Stimulated activated memory B cell treated with anti-CD40 and anti-IgM and Interleukin-4, amounts not matched to agents 10 μg/mL and 1 μg/mL and 100 μg/mL, for 72 hours (primary cell): ENCODE measurements around the gene SGMS1.
"Not testable (repeated sequence)": the region's sequence is repeated elsewhere in the genome, so short reads cannot be mapped to it uniquely, and the experiment has no call there.

Experiments used
- ATAC-seq: fragments of 150-1000 bp; cut with Tn5 transposase; 2 replicates; pipeline ENCODE4 v1.10.0; 2021
- H3K27ac Mint-ChIP-seq: one replicate; pipeline ENCODE4 v1.8.0; 2022; ENCODE audit warnings: mild to moderate bottlenecking, mixed read lengths
- H3K27me3 Mint-ChIP-seq: one replicate; pipeline ENCODE4 v1.8.0; 2022; ENCODE audit warnings: mixed read lengths
- H3K36me3 Mint-ChIP-seq: one replicate; pipeline ENCODE4 v1.8.0; 2022; ENCODE audit warnings: mixed read lengths
- H3K4me1 Mint-ChIP-seq: one replicate; pipeline ENCODE4 v1.8.0; 2022; ENCODE audit warnings: mixed read lengths
- H3K4me3 Mint-ChIP-seq: one replicate; pipeline ENCODE4 v1.8.0; 2022; ENCODE audit warnings: mild to moderate bottlenecking, moderate library complexity, mixed read lengths
- H3K9me3 Mint-ChIP-seq: one replicate; pipeline ENCODE4 v1.8.0; 2022; ENCODE audit warnings: mixed read lengths

Gene SGMS1

DNA sequence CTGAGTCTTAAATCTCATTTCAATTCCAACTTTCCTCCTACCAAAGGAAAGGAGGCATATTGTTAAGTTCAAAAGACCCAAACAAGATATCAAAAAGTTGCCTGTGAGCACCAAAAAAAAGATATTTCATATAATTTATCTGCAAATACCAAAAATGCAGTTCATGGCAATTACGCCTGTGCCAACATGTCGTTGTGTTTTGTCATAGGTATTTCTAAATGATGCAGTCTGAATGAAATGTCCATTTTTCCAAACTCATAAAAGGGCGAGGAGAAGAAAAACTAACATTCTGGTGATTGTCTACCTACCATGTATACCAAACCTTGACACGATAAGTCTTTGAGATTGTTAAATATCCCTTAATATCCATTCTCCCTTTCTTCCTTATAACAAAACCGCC lies 109.8 kb downstream of the SGMS1 start:
- H3K36me3 Mint-ChIP-seq = peaks cover 30% of the 10 kb centered on the region
- ATAC-seq = no peak
- H3K9me3 Mint-ChIP-seq = no peaks in the 10 kb centered on the region
- no peaks in the 10 kb centered on the region for H3K27me3 Mint-ChIP-seq
- no peak overlapping the region for H3K27ac Mint-ChIP-seq
- H3K4me1 Mint-ChIP-seq = peaks cover 60% of the 10 kb centered on the region
- no peak overlapping the region for H3K4me3 Mint-ChIP-seq

DNA sequence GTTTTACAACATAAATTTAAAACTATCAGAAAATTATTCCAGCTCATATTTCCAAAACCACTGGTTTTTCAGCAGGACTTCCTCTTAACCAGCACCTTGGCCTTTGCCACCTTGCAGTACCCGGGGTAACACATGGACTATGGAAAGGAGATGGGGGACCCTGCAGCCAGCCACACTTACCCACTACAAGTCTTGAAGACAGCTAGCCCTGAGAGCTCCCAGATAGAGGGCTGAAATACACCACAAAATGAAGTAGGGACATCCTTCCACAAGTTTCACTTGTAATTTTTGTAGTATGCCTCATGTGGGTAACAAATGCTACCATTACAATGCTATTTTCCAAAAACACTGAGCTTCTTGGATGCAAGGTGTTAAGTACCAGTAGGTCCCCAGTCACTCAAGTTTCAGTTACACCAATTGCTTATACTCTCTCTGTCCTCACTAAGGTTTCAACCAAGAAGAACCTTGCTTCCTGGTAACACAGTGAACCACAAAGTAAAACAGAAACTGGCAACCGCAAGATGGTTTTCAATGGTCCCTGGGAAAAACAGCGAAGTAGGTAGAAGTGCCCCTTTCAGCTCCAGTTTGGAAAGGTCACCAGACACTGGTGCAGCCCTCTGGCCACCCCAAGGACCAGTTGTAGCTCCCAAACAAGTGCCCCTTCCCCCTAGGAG lies 110.9 kb downstream of the SGMS1 start:
- Mint-ChIP-seq H3K9me3 (no peaks in the 10 kb centered on the region), H3K36me3 (peaks cover 23% of the 10 kb centered on the region), H3K27ac (peak overlapping the region; percentile 1), H3K27me3 (no peaks in the 10 kb centered on the region), H3K4me3 (no peak overlapping the region), H3K4me1 (peaks cover 69% of the 10 kb centered on the region)
- peak; percentile 72 for ATAC-seq

DNA sequence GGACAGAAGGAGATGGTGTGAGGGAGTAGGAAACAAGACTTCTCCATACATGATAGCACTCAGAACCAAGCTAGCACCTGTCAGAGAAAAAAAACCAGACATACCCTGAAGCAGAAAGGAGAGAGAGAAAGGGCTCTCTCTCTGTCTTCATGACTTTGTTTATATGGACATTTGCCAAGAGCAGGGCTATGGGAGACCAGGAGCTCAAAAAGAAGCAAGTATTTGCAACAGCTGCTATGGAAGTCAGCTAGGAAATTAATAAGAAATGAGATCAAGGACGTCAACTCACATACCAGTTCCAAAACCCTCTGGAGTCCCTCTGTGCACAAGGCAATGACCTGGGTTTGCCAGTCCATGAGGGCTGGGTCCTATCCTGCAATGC lies 111.6 kb downstream of the SGMS1 start:
- H3K4me1 Mint-ChIP-seq = peaks cover 69% of the 10 kb centered on the region
- no peaks in the 10 kb centered on the region for H3K9me3 Mint-ChIP-seq
- no peak overlapping the region for H3K4me3 Mint-ChIP-seq
- no peak for ATAC-seq
- peak overlapping the region; percentile 1 for H3K27ac Mint-ChIP-seq
- H3K27me3 Mint-ChIP-seq = no peaks in the 10 kb centered on the region
- H3K36me3 Mint-ChIP-seq = peaks cover 16% of the 10 kb centered on the region

DNA sequence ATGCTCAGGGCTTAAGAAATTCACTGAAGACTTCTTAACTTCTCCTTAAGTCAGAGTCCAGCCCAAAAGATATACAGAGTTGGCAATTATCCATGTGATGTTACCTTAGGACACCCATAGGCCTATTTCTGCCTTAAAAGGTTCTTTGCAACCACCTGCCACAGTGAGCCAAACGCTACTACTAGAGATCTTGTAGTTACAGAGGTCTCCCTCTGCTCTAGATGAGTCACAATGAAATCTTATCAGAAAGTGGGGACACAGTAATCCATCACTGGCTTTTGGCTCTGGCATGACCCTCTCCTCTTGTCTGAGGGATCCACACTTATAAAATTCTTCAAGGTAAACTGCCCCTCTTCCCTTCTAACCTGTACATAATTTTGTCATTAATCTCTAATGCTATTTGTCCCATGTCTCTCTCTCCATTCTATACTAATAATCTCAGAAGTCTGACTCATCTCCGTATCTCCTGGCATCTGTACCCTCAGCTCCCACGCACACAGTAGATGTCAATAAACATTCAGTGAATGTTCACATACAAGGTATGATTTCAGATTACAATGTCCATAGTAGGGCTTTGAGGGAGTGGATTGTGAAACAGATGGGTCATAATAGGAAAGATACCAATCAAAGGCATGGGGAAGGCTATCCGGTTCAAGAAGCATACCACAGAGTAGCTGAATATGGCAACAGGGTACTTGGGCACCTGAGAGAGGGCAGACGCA lies 112.1 kb downstream of the SGMS1 start:
- Mint-ChIP-seq H3K36me3 (peaks cover 11% of the 10 kb centered on the region), H3K27ac (peak overlapping the region; percentile 1), H3K4me1 (peaks cover 70% of the 10 kb centered on the region), H3K4me3 (no peak overlapping the region), H3K27me3 (no peaks in the 10 kb centered on the region), H3K9me3 (no peaks in the 10 kb centered on the region)
- ATAC-seq = peak; percentile 37

- Mint-ChIP-seq H3K9me3 (no peaks in the 10 kb centered on the region), H3K4me3 (no peak overlapping the region), H3K27ac (peak overlapping the region; percentile 1)
Measured at GRCh38 chr10:50510517-50511473, 113.0 kb downstream of the SGMS1 start.

DNA sequence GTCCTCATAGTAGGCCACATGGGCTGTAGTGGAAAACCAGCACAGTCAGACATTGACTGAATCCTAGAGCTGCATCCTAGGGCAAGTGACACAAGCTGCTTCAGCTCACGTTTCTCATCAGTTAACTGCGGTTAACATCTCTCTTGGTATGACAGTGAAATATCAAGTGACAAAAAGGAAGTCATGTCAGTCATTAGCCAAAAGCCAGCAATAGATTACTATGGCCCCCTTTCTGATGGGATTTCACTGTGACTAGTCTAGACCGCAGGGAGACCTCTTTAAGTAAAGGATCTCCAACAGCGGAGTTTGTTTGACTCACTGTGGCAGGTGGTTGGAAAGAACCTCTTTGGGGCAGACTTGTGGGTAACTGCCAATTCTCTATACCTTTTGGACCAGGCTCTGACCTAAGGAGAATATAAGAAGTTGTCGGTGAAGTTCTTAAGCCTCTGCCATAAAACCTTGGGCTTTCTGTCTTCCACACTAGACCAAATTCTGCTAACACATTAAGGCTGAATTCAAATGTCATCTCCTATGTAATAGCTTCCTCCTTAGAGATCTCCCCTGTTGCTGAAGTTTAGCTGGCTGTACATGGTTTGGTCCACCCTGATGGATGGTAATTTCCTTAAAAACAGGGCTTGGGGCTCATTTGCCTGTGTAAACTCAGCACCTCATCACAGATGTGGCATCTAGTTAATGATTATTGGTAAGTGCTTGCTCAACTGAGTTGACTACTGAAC lies 115.3 kb downstream of the SGMS1 start:
- Mint-ChIP-seq H3K27ac (peak overlapping the region; percentile 25), H3K9me3 (no peaks in the 10 kb centered on the region), H3K36me3 (peaks cover 6% of the 10 kb centered on the region), H3K4me3 (no peak overlapping the region), H3K27me3 (no peaks in the 10 kb centered on the region), H3K4me1 (peaks cover 80% of the 10 kb centered on the region)
- peak; percentile 92 for ATAC-seq

More at GRCh38 chr10:50510517-50511473, 113.0 kb downstream of the SGMS1 start:
- Mint-ChIP-seq H3K27me3 (no peaks in the 10 kb centered on the region), H3K36me3 (peaks cover 6% of the 10 kb centered on the region), H3K4me1 (peaks cover 76% of the 10 kb centered on the region)
- no peak for ATAC-seq

DNA sequence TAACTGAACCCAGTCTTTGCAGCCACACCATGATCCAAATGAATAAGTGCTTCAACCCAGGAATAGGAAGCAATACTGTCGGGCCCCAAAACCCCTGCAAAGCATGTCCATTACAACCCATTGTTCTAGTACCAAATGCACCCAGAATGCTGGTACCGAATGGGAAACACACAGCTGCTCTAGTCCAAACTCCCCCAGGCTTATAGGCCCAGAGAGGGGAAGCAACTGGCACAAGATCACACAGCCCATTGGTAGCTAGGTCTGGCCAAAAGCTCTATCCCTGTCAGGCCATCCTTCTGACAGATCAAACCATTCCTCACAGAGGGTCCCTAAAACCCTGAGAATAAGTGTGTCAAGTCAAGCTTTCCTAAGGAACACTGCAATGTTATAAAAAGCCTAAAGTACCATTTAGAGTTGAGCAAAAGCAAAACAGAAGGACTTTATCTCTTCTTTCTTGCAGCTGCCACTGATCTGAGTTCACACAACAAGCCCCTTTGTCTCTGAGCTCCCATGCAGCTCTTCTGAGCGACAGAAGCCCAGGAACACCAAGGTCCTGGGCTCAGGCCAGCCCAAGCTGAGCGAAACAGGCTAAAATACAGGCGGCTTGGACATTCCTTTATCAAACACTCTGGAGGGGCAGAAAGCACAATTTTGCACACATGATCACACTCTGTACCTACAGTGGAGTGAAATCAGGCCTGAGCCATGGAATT lies 116.7 kb downstream of the SGMS1 start:
- H3K27ac Mint-ChIP-seq = no peak overlapping the region

DNA sequence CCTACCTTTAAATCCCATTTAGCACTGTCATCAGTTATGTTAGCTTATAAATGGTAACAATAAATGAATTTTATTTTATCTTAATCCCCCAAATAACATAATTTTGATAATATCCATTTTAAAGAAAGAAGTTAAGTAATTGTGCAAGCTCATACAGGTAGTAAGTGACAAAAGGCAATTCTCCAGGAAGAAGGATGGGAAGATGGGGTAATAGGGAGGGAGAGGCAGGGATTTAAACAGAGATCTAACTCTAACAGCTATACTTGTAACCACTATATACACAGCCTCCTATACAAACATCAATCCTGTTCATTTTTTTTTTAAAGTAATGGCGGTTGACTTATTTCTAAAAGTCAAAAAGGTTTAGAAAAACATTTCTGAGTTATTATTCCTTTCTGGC lies 119.4 kb downstream of the SGMS1 start:
- H3K4me3 Mint-ChIP-seq = no peak overlapping the region
- no peak for ATAC-seq
- no peaks in the 10 kb centered on the region for H3K9me3 Mint-ChIP-seq
- H3K4me1 Mint-ChIP-seq = peaks cover 63% of the 10 kb centered on the region
- H3K27ac Mint-ChIP-seq = no peak overlapping the region
- peaks cover 6% of the 10 kb centered on the region for H3K36me3 Mint-ChIP-seq
- no peaks in the 10 kb centered on the region for H3K27me3 Mint-ChIP-seq

More for the DNA sequence above, 116.7 kb downstream of the SGMS1 start:
- Mint-ChIP-seq H3K9me3 (no peaks in the 10 kb centered on the region), H3K4me1 (peaks cover 80% of the 10 kb centered on the region), H3K27me3 (no peaks in the 10 kb centered on the region), H3K36me3 (peaks cover 6% of the 10 kb centered on the region), H3K4me3 (no peak overlapping the region)
- no peak for ATAC-seq

DNA sequence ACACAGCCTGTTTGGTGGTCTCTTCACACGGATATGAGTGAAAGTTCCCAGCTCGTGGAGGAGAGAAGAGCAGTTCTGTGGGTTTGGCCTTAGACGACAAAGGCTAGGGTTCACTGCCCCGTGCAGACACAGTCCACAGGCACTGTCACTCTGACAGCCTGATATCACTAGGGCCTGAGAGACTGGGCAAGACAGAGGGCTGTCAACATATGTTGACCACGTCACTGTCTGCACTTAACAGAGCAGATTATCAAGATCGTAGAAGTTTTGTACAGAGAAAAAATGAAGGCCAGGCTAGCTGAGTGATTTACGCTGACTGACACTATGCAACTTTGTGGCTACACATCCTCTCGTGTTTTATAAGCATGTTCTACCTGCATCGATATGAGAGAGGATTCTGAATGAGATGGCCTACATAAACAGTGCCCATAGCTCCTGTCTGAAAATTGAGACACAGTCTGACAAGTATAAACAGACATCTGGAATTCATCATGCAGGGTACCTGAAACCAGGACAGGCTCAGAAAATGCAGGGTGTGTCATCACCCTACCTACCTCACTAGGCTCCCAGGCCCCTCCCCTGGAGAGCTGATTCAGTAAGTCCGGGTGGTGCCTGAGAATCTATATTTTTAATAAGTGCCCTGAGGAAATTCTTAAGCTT lies 120.0 kb downstream of the SGMS1 start:
- Mint-ChIP-seq H3K27ac (peak overlapping the region; percentile 27), H3K9me3 (no peaks in the 10 kb centered on the region), H3K4me1 (peaks cover 57% of the 10 kb centered on the region), H3K36me3 (peaks cover 6% of the 10 kb centered on the region), H3K27me3 (no peaks in the 10 kb centered on the region), H3K4me3 (no peak overlapping the region)
- ATAC-seq = no peak

- H3K27me3 Mint-ChIP-seq, ATAC-seq, H3K36me3 Mint-ChIP-seq, H3K4me3 Mint-ChIP-seq, H3K9me3 Mint-ChIP-seq: not testable (repeated sequence)
- Mint-ChIP-seq H3K4me1 (peaks cover 50% of the 10 kb centered on the region), H3K27ac (peak overlapping the region; percentile 27)
Measured at GRCh38 chr10:50503156-50503555, 120.6 kb downstream of the SGMS1 start.

- ATAC-seq = no peak
- H3K36me3 Mint-ChIP-seq = peaks cover 11% of the 10 kb centered on the region
- H3K4me1 Mint-ChIP-seq = peaks cover 50% of the 10 kb centered on the region
- H3K27ac Mint-ChIP-seq = peak overlapping the region; percentile 27
- H3K27me3 Mint-ChIP-seq = no peaks in the 10 kb centered on the region
- H3K4me3 Mint-ChIP-seq = no peak overlapping the region
- H3K9me3 Mint-ChIP-seq = no peaks in the 10 kb centered on the region
Measured at GRCh38 chr10:50501924-50502452, 121.8 kb downstream of the SGMS1 start.

- Mint-ChIP-seq H3K27me3 (no peaks in the 10 kb centered on the region), H3K4me3 (no peak overlapping the region), H3K36me3 (peaks cover 13% of the 10 kb centered on the region), H3K27ac (no peak overlapping the region), H3K4me1 (peaks cover 50% of the 10 kb centered on the region), H3K9me3 (no peaks in the 10 kb centered on the region)
- ATAC-seq = no peak
Measured at GRCh38 chr10:50501478-50501877, 122.3 kb downstream of the SGMS1 start.

DNA sequence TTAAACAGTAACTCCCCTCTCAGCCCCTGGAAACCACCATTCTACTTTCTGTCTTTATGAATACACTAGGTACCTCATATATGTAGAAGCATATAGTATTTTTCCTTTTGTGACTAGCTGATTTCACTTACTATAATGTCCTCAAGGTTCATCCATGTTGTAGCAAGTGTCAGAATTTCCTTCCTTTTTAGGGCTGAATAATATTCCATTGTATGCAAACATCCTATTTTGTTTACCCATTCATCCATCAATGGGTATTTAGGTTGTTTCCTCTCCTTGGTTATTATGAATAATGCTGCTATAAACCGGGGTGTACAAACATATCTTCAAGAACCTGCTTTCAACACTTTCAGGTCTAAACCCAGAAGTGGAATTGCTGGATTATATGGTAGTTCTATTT lies 125.3 kb downstream of the SGMS1 start:
- H3K9me3 Mint-ChIP-seq = no peaks in the 10 kb centered on the region
- H3K4me1 Mint-ChIP-seq = peaks cover 48% of the 10 kb centered on the region
- ATAC-seq = no peak
- H3K27ac Mint-ChIP-seq = no peak overlapping the region
- no peak overlapping the region for H3K4me3 Mint-ChIP-seq
- H3K27me3 Mint-ChIP-seq = no peaks in the 10 kb centered on the region
- H3K36me3 Mint-ChIP-seq = peaks cover 18% of the 10 kb centered on the region

GRCh38 chr10:50497758-50498157 lies 126.0 kb downstream of the SGMS1 start:
- Mint-ChIP-seq H3K27me3 (no peaks in the 10 kb centered on the region), H3K4me1 (peaks cover 48% of the 10 kb centered on the region), H3K4me3 (no peak overlapping the region), H3K27ac (peak overlapping the region; percentile 37), H3K36me3 (peaks cover 25% of the 10 kb centered on the region), H3K9me3 (no peaks in the 10 kb centered on the region)
- peak; percentile 73 for ATAC-seq
